Measurements from ENCODE around the gene YPEL1. TPM values are rescaled to one million over a fixed set of nuclear protein-coding genes. Genes with fewer than 3 reads are reported as not detected.

The YPEL1 gene
- total and polyA plus RNA-seq, 4 donors = 1.6 to 15.1 (median 3.5) TPM

DNA sequence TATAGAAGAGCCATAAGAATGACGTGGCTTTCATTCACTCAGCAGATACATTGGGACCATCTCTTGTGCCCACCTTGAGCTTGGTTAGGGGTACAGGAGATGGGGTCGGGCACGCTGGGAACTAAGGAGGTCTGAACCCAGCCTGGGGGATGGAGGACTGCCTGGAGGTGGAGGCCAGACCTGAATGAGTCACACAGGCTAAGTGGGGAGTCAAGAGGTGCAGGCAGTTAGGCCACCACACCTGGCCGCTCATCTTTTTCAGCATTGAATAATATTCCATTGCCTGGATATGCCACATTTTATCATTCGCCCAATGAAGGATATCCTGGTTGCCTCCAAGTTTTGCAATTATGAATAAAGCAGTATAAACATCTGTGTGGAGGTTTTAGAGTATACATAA lies 73.6 kb downstream of the YPEL1 start:
- peaks cover 0 to 2% (median 0%) of the 10 kb centered on the region in 4 donors for H3K36me3 ChIP-seq (ENCODE audit: control insufficient read depth in 4 of 4, insufficient read depth in 4 of 4, low read length in 4 of 4)
- H3K4me3 ChIP-seq = no peak overlapping the region
- WGBS, 2 donors = 95 to 97% methylated on average over 5 of the region's 5 CpGs
- no peaks in the 10 kb centered on the region for H3K9me3 ChIP-seq (ENCODE audit: control insufficient read depth in 4 of 4, insufficient read depth in 3 of 4, low read length in 3 of 4)
- no peak overlapping the region for H3K9ac ChIP-seq (ENCODE audit: insufficient read depth in 1 of 2, low read length in 2 of 2)
- ATAC-seq (ENCODE audit: insufficient read depth, low FRiP score) = no peak
- H3K4me1 ChIP-seq (ENCODE audit: control insufficient read depth in 5 of 5, insufficient read depth in 5 of 5, low read length in 5 of 5) = peaks cover 0 to 9% (median 3%) of the 10 kb centered on the region in 5 donors
- TF ChIP-seq, protein P1, sequence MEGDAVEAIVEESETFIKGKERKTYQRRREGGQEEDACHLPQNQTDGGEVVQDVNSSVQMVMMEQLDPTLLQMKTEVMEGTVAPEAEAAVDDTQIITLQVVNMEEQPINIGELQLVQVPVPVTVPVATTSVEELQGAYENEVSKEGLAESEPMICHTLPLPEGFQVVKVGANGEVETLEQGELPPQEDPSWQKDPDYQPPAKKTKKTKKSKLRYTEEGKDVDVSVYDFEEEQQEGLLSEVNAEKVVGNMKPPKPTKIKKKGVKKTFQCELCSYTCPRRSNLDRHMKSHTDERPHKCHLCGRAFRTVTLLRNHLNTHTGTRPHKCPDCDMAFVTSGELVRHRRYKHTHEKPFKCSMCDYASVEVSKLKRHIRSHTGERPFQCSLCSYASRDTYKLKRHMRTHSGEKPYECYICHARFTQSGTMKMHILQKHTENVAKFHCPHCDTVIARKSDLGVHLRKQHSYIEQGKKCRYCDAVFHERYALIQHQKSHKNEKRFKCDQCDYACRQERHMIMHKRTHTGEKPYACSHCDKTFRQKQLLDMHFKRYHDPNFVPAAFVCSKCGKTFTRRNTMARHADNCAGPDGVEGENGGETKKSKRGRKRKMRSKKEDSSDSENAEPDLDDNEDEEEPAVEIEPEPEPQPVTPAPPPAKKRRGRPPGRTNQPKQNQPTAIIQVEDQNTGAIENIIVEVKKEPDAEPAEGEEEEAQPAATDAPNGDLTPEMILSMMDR (IDR thresholded peaks at IDR 0.05; ENCODE audit: control extremely low read depth, extremely low read depth) = no peak
- DNase-seq = no peak
- no peaks in the 10 kb centered on the region for H3K27me3 ChIP-seq (ENCODE audit: control insufficient read depth in 3 of 3, insufficient read depth in 3 of 3, low read length in 2 of 3)
- H3K27ac ChIP-seq (ENCODE audit: low read depth in 1 of 2, low read length in 1 of 2) = no peak overlapping the region

DNA sequence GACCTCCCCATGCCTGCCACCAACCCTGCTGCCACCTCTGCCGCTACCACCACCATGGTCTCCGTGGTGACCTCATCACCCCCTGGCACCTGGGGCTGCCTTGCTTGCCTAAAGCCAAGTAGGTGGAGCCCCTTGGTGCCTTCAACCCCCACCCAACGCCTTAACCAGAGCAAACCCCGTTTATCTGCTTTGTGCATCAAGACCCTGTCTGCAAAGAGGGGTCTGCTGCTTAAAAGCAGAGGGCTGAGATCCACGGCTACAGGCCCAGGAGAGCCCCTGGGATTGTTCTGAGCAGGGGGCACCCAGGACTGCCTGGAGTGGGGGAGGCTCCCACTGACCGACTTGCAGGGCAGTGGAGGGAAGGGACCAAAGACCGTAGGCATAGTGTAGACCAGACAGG lies 74.7 kb downstream of the YPEL1 start:
- no peak for DNase-seq

DNA sequence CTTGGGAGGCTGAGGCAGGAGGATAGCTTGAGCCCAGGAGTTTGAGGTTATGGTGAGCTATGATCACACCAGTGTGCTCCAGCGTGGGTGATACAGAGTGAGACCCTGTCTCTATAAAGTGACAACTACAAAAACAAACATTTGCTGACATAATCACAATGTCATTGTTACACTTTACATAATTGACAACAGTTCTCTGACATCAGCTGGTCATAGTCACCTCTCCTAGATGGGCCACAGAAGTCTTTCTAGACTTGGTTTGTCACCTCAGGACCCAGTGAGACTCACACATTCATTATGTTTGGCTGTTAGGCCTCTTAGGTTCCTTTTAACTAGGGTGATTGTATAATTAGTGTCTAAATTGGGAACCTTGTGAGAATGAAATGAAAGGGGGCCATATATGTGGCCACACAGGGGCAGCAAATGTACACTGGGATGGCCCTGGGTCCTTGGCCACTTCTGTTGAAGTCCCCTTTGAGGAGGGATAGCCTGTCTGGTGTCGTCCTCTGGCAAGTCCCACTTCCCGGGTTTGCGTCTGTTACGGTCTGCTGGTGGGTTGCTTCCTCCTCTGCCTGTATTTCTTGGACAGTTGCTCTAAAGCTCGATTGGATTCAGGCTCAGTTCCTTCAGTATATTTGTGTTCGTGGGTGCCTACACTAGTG lies 75.6 kb downstream of the YPEL1 start:
- H3K9me3 ChIP-seq (ENCODE audit: control insufficient read depth in 4 of 4, insufficient read depth in 3 of 4, low read length in 3 of 4) = no peaks in the 10 kb centered on the region
- WGBS, 2 donors = 74 to 87% methylated on average over 7 of the region's 7 CpGs
- TF ChIP-seq, protein P1 (IDR thresholded peaks at IDR 0.05; ENCODE audit: control extremely low read depth, extremely low read depth) = no peak
- no peaks in the 10 kb centered on the region for H3K27me3 ChIP-seq (ENCODE audit: control insufficient read depth in 3 of 3, insufficient read depth in 3 of 3, low read length in 2 of 3)
- H3K9ac ChIP-seq (ENCODE audit: insufficient read depth in 1 of 2, low read length in 2 of 2) = no peak overlapping the region
- ATAC-seq (ENCODE audit: insufficient read depth, low FRiP score) (no peak), DNase-seq (no peak)
- H3K4me1 ChIP-seq (ENCODE audit: control insufficient read depth in 5 of 5, insufficient read depth in 5 of 5, low read length in 5 of 5) = peaks cover 0 to 1% (median 0%) of the 10 kb centered on the region in 5 donors
- no peaks in the 10 kb centered on the region for H3K36me3 ChIP-seq (ENCODE audit: control insufficient read depth in 4 of 4, insufficient read depth in 4 of 4, low read length in 4 of 4)
- no peak overlapping the region for H3K4me3 ChIP-seq
- H3K27ac ChIP-seq (ENCODE audit: low read depth in 1 of 2, low read length in 1 of 2) = no peak overlapping the region

More for the DNA sequence above, 74.7 kb downstream of the YPEL1 start:
- Histone ChIP-seq H3K4me3 (no peak overlapping the region), H3K9me3 (ENCODE audit: control insufficient read depth in 4 of 4, insufficient read depth in 3 of 4, low read length in 3 of 4) (no peaks in the 10 kb centered on the region), H3K36me3 (ENCODE audit: control insufficient read depth in 4 of 4, insufficient read depth in 4 of 4, low read length in 4 of 4) (no peaks in the 10 kb centered on the region), H3K9ac (ENCODE audit: insufficient read depth in 1 of 2, low read length in 2 of 2) (no peak overlapping the region), H3K4me1 (ENCODE audit: control insufficient read depth in 5 of 5, insufficient read depth in 5 of 5, low read length in 5 of 5) (peaks cover 0 to 5% (median 1%) of the 10 kb centered on the region in 5 donors), H3K27ac (ENCODE audit: low read depth in 1 of 2, low read length in 1 of 2) (no peak overlapping the region), H3K27me3 (ENCODE audit: control insufficient read depth in 3 of 3, insufficient read depth in 3 of 3, low read length in 2 of 3) (no peaks in the 10 kb centered on the region)
- TF ChIP-seq, protein P1 (IDR thresholded peaks at IDR 0.05; ENCODE audit: control extremely low read depth, extremely low read depth) = no peak
- 74 to 93% methylated on average over 7 of the region's 7 CpGs for WGBS, 2 donors
- ATAC-seq (ENCODE audit: insufficient read depth, low FRiP score) = no peak

All from lung (tissue), 12 donors.